Iris pigment epithelial cell (primary cell): ENCODE data around the gene DEFB132.

Source experiments
- DNase-seq: peaks from one replicate; pipeline ENCODE4 v3.0.0-alpha.2; 2011; ENCODE audit warnings: low read depth

Gene DEFB132

GRCh38 chr20:263701-264100 lies 6.2 kb downstream of the DEFB132 start:
- DNase-seq = no peak

DNA sequence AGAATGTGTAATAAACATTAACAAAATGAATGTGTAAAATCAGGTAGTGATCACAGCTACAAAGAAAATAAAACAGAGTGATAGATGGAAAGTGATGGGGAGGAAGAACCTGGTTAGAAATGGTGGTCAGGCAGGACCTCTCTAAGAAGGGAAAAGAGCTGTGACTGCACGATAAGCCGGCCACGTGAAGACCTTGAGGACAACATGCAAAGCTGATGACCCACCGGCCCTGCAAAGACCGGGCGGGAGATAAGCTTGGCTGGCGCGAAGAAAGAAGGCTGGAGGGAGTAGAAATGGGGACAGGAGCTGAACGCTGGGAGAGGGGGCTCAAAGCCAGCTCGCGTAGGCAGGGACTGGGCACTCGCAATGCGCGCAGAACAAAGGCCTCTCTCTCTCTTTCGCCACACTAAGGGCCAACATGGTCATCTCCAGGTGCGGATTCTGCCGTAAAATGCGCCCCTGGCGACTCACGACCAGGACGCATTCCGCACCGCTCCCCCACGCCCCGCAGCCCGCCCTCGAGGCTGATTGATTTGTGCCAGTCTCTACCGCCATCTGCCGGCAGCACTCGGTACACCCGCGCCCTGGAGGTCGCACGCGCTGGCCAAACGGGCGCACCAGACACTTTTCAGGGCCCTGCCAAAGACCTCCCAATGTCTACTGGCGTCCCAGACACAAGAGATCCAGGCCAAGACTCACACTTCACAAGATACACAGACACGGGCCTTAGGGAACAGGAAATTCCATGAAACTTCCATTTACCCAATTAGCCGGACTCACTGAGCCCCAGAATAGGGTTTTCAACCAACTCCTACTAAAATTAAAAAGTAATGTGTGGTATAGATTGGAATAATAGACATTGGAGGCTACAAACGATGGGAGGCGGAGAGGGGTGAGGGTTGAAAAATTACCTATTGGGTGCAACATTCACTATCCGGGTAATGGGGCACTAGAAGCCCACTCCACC lies 9.4 kb downstream of the DEFB132 start:
- DNase-seq = peak; percentile 56

DNA sequence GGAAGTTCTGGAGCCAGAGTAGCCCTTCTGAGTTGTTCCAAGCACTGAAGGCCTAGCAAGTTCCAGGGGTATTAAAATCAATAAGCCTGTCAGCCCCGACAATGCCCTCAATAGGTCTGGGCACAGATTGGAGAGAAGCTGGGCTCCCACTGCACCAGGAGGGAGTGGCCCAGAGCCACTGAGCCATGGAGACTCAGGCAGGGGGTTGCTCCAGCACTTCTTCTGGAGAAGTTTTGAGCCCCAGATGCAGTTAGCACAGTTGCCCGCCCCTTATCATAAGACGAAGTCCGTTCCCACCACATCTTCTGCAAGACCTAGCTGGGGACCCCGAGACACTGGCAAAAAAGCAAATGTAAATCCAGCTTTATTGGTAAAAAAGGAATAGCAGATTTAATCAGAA lies 13.0 kb downstream of the DEFB132 start:
- DNase-seq = no peak

GRCh38 chr20:271069-271468 lies 13.5 kb downstream of the DEFB132 start:
- no peak for DNase-seq

DNA sequence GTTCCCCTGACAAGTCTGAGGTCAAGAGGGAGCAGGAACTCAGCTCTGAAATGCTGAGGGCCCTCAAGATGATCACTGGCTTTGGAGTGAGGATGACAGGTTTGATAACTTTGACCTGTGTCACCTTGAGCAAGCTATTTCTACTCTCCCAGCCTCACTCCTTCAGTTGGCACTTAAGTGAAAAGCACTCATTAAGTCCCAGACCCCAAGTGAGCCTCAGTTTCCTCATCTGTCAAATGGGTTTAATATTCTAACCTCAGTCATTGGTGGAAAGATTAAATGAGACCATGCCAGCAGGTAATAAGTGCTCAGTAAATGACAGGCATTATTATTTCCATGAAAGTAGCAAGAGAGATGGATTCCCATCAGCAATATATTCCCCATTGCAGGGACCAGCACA lies 14.0 kb downstream of the DEFB132 start:
- no peak for DNase-seq

DNA sequence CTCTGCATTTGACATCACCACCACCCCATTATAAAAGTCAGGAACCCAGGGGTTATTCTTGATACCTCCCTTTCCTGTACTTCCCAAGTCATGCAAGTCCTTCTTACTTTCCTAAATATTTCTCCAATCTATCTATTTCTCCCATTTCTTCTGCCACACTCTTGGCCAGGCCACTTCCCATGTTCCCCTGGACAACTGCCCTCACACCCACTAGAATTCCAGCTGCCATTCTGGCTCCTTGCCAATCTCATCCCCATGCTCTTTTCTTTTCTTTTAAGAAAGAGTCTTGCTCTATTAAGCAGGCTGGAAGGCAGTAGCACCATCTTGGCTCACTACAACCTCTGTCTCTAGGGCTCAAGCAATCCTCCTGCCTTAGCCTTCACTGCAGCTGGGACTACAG lies 15.2 kb downstream of the DEFB132 start:
- no peak for DNase-seq

- no peak for DNase-seq
Observed at GRCh38 chr20:273884-274283, 16.4 kb downstream of the DEFB132 start.

DNA sequence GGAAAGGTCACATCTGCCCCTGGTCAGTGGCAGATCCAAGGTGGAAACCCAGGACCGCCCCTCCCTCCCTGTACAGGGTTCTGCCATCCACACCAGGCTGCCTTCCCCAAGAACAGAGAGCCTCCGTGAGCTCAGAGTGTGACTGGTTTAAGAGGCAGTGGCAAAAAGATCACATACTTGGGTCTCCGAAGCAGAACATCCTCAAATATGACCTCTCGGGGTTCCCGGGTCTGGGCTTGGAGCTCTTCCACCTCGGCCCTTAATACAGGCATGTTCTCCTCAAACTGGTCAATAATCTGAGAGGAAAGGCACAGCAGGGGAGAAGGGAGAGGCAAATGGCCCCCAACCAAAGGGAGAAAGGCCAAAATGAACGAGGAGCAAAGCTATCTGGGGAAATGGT lies 18.3 kb downstream of the DEFB132 start:
- DNase-seq = no peak

DNA sequence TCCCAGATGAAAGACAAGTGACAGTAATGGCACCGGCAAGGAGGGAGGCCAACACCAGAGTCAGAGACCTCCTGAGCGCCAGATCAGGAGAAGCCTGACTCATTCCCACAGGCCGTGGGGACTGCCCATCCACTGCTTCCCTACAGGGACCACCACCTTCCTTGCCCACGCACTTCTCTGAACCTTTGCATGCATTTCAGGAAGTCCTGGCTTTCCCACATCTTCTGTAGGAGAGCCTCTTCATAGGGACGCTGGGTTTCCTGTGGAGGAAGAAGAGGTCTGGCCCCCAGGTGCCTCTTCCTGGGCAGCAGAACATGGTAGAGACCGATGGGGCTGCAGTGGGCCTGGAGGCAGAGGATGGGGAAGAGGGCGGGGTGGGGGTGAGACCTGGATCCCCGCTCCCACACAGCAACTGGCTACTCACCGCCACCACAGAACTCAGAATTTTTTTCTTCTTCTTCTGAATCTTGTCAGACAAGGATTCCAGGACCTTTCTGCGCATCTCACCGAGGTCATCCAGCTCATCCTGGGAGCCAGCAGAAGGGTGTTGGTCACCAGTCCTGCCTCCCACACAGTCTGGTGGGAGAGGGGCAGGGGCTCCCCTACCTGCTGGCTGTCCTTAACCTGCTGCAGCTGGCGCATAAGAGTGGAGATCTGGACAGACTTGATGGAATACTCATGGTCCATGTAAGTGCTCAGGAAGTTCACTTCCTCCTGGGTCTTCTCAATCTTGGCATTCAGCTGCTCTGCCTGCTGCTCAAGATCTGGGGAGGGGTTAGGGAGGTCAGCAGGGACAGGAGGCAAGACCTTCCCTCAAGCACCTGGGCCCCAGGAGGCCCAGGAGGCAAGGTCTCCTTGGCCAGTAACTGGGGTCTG lies 19.3 kb downstream of the DEFB132 start:
- no peak for DNase-seq

DNA sequence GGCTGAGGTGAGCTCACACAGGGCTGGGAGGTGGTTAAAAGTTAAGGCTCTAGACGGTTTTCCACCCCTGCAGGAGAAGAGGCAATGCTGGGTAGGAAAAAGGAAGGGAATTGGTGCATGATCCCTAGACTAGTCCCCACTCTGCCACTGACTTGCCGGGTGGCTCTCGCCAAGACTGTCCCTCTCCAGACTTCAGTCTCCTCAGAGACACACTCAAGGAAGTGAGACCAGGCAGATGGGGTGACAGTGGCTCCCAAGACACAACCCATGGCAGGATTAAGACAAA lies 19.9 kb downstream of the DEFB132 start:
- DNase-seq = no peak

DNA sequence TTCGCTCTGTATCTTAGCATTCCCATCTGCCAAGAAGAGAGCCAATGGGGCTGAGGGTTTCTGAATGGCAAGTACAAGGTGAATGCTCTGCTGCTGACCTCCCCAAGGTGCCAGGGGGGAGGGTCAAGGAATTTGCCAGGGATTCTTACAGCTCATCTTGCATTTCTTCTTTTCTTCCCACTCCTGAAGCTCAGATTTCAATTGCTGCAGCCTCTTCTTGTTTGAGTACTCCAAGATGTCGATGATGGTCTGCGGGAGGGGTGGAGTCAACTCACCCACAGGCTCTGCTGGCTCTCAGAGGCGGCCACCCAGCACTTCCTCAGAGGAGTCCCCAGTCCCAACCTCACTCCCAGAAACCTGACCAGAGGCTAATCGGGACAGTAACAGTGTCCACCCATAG lies 20.7 kb downstream of the DEFB132 start:
- DNase-seq = no peak

DNA sequence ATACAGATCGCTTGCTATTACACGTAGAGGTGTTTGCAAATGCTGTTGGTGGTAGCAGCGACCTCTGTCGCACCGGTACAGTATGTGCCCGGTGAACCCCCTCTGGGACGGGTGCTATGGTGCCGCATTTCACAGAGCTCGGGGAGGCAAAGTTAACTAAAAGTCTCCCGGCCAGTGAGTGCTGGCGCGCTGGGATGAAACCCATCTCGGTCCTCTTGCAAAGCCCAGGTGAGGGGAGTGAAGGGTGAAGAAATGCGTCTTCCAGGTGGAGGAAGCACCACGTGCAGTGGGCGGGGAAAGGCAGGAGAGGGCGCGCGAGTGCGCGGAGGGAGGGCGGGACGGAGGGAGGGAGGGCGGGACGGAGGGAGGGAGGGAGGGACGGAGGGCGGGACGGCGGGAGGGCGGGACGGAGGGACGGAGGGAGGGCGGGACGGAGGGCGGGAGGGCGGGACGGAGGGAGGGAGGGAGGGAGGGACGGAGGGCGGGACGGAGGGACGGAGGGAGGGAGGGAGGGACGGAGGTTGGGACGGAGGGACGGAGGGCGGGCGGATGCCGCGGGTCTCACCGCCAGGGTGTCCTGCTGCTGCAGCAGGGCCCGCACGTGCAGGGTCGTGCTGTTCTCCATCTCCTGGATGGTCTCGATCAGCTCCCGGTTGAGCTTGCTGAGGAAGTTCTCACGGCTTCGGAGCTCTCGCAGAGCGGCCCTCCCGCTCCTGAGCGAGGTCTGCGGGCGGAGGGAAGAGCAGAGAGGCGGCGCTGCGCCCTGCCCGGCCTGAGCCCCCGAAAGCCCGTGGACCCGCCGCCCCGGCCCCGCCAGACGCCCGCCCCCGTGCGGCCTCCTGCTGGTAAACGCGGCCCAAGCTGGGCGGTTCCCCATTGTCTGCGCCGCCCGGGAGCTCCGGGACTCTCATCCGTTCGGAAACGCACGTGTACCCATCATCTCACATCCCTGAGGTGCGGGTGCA lies 21.4 kb downstream of the DEFB132 start:
- peak; percentile 45 for DNase-seq

- DNase-seq = no peak
Observed at GRCh38 chr20:284172-284571, 26.6 kb downstream of the DEFB132 start.

DNA sequence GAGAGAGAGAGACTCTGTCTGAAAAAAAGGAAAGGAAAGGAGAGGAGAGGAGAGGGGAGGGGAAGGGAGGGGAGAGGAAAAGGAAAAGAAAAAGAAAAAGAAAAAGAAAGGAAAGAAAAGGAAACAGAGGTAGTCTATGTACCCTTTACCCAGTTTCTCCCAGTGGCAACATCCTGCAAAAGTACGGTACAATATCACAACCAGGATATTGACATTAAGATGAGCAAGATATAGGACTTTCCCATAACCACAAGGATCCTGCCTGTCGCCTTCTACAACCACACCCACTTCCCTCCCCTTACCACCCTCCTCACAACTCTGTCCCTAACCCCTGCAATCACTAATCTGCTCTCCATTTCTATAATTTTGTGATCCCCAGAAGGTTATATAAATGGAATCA lies 29.0 kb downstream of the DEFB132 start:
- DNase-seq = no peak

DNA sequence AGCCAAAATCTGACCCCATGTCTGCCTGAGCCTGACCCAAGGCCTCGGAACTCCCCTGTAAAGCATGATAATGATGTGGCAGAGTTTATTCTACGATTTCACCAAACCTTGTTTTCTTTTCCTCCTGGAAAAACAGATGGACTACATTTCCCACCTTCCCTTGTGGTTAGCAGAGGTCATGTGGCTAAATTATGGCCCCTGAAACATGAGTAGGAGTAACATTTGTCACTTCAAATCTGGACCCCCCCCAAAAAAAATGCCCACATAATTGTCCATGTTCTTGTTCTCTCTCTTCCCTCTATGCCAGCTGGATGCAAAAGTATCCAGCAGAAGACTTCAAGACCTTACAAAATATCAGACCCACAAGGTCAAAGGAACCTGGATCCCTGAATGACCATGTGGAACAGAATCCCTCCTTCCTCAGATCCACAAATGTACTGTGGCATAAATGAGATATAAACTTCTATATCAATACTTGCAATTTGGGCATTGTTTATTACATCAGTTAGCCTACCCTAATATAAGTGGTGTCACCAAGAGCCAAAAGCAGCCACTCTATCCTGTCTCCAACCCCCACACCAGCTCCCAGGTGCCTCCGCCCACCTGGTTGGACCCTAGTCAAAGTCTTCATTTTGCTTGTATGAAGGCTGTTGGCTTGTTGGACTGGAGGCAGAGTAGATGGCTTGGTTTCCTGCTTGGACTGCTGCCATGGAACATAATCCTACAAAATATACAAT lies 31.6 kb downstream of the DEFB132 start:
- DNase-seq = no peak

DNA sequence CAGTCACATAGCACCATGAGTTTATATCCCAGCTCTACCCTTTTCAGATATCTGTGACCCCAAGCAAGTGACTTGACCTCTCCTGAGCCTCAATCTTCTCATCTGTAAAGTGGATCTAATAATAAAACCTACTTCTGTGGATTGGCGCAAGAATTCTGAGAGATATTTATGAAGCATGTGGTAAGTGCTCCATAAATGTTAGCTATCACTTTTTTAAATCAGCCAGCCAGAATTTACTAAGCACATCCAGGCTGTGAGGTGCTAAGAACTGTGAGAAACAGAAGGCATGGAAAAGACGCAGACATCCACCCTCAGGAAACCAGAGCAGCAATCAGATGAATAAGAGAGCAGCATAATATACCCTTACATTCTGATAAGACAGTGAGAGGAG lies 32.2 kb downstream of the DEFB132 start:
- DNase-seq = no peak

- DNase-seq = peak; percentile 94
Observed at GRCh38 chr20:290084-290831, 32.7 kb downstream of the DEFB132 start, which contains the start of gene C20orf96. Gene C20orf96, minus strand, starts transcription at chr20:290750. Its CDS starts 140 bp downstream, at chr20:290610.

- DNase-seq = no peak
Observed at GRCh38 chr20:294602-295001, 37.1 kb downstream of the DEFB132 start.

DNA sequence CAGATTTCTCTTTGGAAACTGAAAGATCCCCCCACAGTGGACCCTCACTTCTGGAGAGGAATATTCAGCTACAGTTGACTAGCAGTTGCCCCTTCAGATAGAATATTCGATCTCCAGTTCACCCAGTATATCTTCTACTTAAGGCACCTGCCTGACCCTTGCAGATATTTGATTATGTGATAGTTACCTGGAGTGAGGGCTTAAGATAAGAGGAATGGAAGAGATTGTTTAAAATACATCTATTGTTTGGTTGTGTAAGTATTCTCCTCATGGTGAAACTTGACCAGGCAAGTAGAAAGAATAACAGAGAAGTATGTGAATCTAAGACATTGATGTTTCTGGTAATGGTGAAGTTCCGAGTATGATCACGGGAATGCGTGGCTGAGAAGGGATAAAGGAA lies 38.3 kb downstream of the DEFB132 start:
- no peak for DNase-seq

GRCh38 chr20:297098-297924 lies 39.8 kb downstream of the DEFB132 start, which contains the start of gene ZCCHC3:
Gene ZCCHC3, plus strand, starts transcription at chr20:297570. Its CDS starts 17 bp downstream, at chr20:297587.
- peak; percentile 97 for DNase-seq
